Neural progenitor cell (in vitro differentiated cells): ENCODE measurements around the gene MCF2L2. TPM values are rescaled to one million over a fixed set of nuclear protein-coding genes. Genes with fewer than 3 reads are reported as not detected.

Source experiments
- DNase-seq: peaks from one replicate; pipeline ENCODE4 v3.0.0-alpha.2; 2016; ENCODE audit warnings: low spot score
- H2AFZ ChIP-seq: fragments of 200-600 bp; sonication (generic); replicated peaks from 2 replicates; pipeline ENCODE4 v1.6.1; 2016; ENCODE audit warnings: antibody characterized with exemption
- H3F3A ChIP-seq: fragments of 200-600 bp; sonication (generic); 2 replicates; pipeline ENCODE4 v1.6.1; 2016; ENCODE audit warnings: antibody characterized with exemption, low read depth
- H3K27ac ChIP-seq: fragments of 200-600 bp; sonication (generic); 2 replicates; pipeline ENCODE4 v1.5.1; 2016; ENCODE audit warnings: mild to moderate bottlenecking
- H3K27me3 ChIP-seq: fragments of 200-600 bp; sonication (generic); 2 replicates; pipeline ENCODE4 v1.6.1; 2016; ENCODE audit warnings: mild to moderate bottlenecking, moderate library complexity
- H3K36me3 ChIP-seq: fragments of 200-600 bp; sonication (generic); 2 replicates; pipeline ENCODE4 v1.5.1; 2016
- H3K4me1 ChIP-seq: fragments of 200-600 bp; sonication (generic); 2 replicates; pipeline ENCODE4 v1.6.1; 2016; ENCODE audit warnings: mixed run types
- H3K4me2 ChIP-seq: fragments of 200-600 bp; sonication (generic); 2 replicates; pipeline ENCODE4 v1.6.1; 2016
- H3K4me3 ChIP-seq: fragments of 200-600 bp; sonication (generic); 2 replicates; pipeline ENCODE4 v1.5.1; 2016
- H3K79me2 ChIP-seq: fragments of 200-600 bp; sonication (generic); 2 replicates; pipeline ENCODE4 v1.6.1; 2016; ENCODE audit warnings: low read depth
- H3K9ac ChIP-seq: fragments of 200-600 bp; sonication (generic); 2 replicates; pipeline ENCODE4 v1.6.1; 2016
- H3K9me3 ChIP-seq: fragments of 200-600 bp; sonication (generic); 2 replicates; pipeline ENCODE4 v1.5.1; 2016; ENCODE audit warnings: low read depth
- H4K20me1 ChIP-seq: fragments of 200-600 bp; sonication (generic); 2 replicates; pipeline ENCODE4 v1.6.1; 2016; ENCODE audit warnings: low read depth
- H3K27ac Mint-ChIP-seq: 3 replicates; pipeline ENCODE4 v1.8.0; 2021; ENCODE audit warnings: mixed read lengths
- H3K27me3 Mint-ChIP-seq: 2 replicates; pipeline ENCODE4 v1.8.0; 2022; ENCODE audit warnings: low read depth, mild to moderate bottlenecking, inconsistent platforms, moderate library complexity, mixed read lengths; ENCODE audit not compliant: insufficient read depth
- H3K36me3 Mint-ChIP-seq: 3 replicates; pipeline ENCODE4 v1.8.0; 2021; ENCODE audit warnings: mixed read lengths
- H3K4me1 Mint-ChIP-seq: 3 replicates; pipeline ENCODE4 v1.8.0; 2021; ENCODE audit warnings: mixed read lengths
- H3K4me3 Mint-ChIP-seq: 3 replicates; pipeline ENCODE4 v1.8.0; 2021; ENCODE audit warnings: mild to moderate bottlenecking, moderate library complexity, mixed read lengths
- H3K9me3 Mint-ChIP-seq: 3 replicates; pipeline ENCODE4 v1.8.0; 2020; ENCODE audit warnings: mixed read lengths
- CTCF ChIP-seq: fragments of 200-600 bp; sonication (generic); IDR thresholded peaks from 2 replicates; pipeline ENCODE4 v1.5.1; 2017; ENCODE audit warnings: antibody characterized with exemption, mild to moderate bottlenecking
- EZH2 ChIP-seq: fragments of 200-600 bp; sonication (generic); IDR thresholded peaks from 2 replicates; pipeline ENCODE4 v1.6.1; 2017; ENCODE audit warnings: antibody characterized with exemption, mild to moderate bottlenecking, moderate library complexity
- EZH2phosphoT487 ChIP-seq: fragments of 200-600 bp; sonication (generic); IDR thresholded peaks from 2 replicates; pipeline ENCODE4 v1.6.1; 2017; ENCODE audit warnings: antibody characterized with exemption
- total RNA-seq: library from RNA; depleted of rRNA; stranded (reverse); fragments of >200 nt; gene quantifications from 2 replicates; pipeline ENCODE4 v1.2.3, GENCODE V29; 2015; ENCODE audit warnings: low replicate concordance

The MCF2L2 gene
- total RNA-seq, 1 donor from 2014 or later: 11.1 TPM

- no peaks in the 10 kb centered on the region for H3K36me3 ChIP-seq
- no peak overlapping the region for H3K4me3 ChIP-seq
- H3K4me2 ChIP-seq: no peak overlapping the region
- Mint-ChIP-seq H3K4me1 (no peaks in the 10 kb centered on the region), H3K9me3 (no peaks in the 10 kb centered on the region), H3K27ac (no peak overlapping the region), H3K36me3 (no peaks in the 10 kb centered on the region), H3K27me3 (no peaks in the 10 kb centered on the region), H3K4me3 (no peak overlapping the region)
- no peak for DNase-seq
- no peaks in the 10 kb centered on the region for H3K27me3 ChIP-seq
- no peak for TF ChIP-seq EZH2phosphoT487
- TF ChIP-seq CTCF: no peak
- TF ChIP-seq EZH2: no peak
- no peak overlapping the region for H2AFZ ChIP-seq
- H4K20me1 ChIP-seq: no peaks in the 10 kb centered on the region
- H3K4me1 ChIP-seq: no peaks in the 10 kb centered on the region
- no peaks in the 10 kb centered on the region for H3K9me3 ChIP-seq
- no peaks in the 10 kb centered on the region for H3F3A ChIP-seq
- no peaks in the 10 kb centered on the region for H3K79me2 ChIP-seq
- no peak overlapping the region for H3K27ac ChIP-seq
- H3K9ac ChIP-seq: no peak overlapping the region
Observed at GRCh38 chr3:183378951-183379350, 49.5 kb downstream of the MCF2L2 start.

GRCh38 chr3:183378545-183378944 is 49.9 kb downstream of the MCF2L2 start:
- Histone ChIP-seq H3K9ac (no peak overlapping the region), H3K4me2 (no peak overlapping the region)
- H3K36me3 Mint-ChIP-seq: no peaks in the 10 kb centered on the region

GRCh38 chr3:183378008-183378407 is 50.4 kb downstream of the MCF2L2 start:
- no peak overlapping the region for H2AFZ ChIP-seq
- no peak for DNase-seq
- H3K4me3 Mint-ChIP-seq: no peak overlapping the region

More at GRCh38 chr3:183378545-183378944, 49.9 kb downstream of the MCF2L2 start:
- Mint-ChIP-seq H3K9me3 (no peaks in the 10 kb centered on the region), H3K4me3 (no peak overlapping the region), H3K27me3 (no peaks in the 10 kb centered on the region), H3K4me1 (no peaks in the 10 kb centered on the region), H3K27ac (no peak overlapping the region)
- no peak for DNase-seq
- Histone ChIP-seq H3K4me3 (no peak overlapping the region), H3K79me2 (no peaks in the 10 kb centered on the region), H3K9me3 (no peaks in the 10 kb centered on the region), H4K20me1 (no peaks in the 10 kb centered on the region), H3K27ac (no peak overlapping the region), H3K27me3 (no peaks in the 10 kb centered on the region), H3K36me3 (no peaks in the 10 kb centered on the region), H2AFZ (no peak overlapping the region), H3F3A (no peaks in the 10 kb centered on the region), H3K4me1 (no peaks in the 10 kb centered on the region)
- TF ChIP-seq CTCF (no peak), EZH2 (no peak), EZH2phosphoT487 (no peak)

GRCh38 chr3:183377307-183377959 is 51.0 kb downstream of the MCF2L2 start:
- Mint-ChIP-seq H3K4me1 (no peaks in the 10 kb centered on the region), H3K27ac (no peak overlapping the region), H3K27me3 (no peaks in the 10 kb centered on the region), H3K4me3 (no peak overlapping the region), H3K36me3 (no peaks in the 10 kb centered on the region), H3K9me3 (no peaks in the 10 kb centered on the region)
- Histone ChIP-seq H3K4me3 (no peak overlapping the region), H2AFZ (no peak overlapping the region), H3K27ac (no peak overlapping the region), H3F3A (no peaks in the 10 kb centered on the region), H4K20me1 (no peaks in the 10 kb centered on the region), H3K9me3 (no peaks in the 10 kb centered on the region), H3K9ac (no peak overlapping the region), H3K4me2 (no peak overlapping the region), H3K4me1 (no peaks in the 10 kb centered on the region), H3K27me3 (no peaks in the 10 kb centered on the region), H3K36me3 (no peaks in the 10 kb centered on the region), H3K79me2 (no peaks in the 10 kb centered on the region)
- TF ChIP-seq EZH2phosphoT487 (no peak), CTCF (no peak), EZH2 (no peak)
- DNase-seq: no peak

More at GRCh38 chr3:183378008-183378407, 50.4 kb downstream of the MCF2L2 start:
- no peaks in the 10 kb centered on the region for H3K36me3 Mint-ChIP-seq
- Histone ChIP-seq H3K4me1 (no peaks in the 10 kb centered on the region), H3K36me3 (no peaks in the 10 kb centered on the region), H4K20me1 (no peaks in the 10 kb centered on the region), H3K9ac (no peak overlapping the region), H3K79me2 (no peaks in the 10 kb centered on the region), H3K27me3 (no peaks in the 10 kb centered on the region), H3K4me3 (no peak overlapping the region), H3F3A (no peaks in the 10 kb centered on the region), H3K4me2 (no peak overlapping the region), H3K9me3 (no peaks in the 10 kb centered on the region), H3K27ac (no peak overlapping the region)
- H3K9me3 Mint-ChIP-seq: no peaks in the 10 kb centered on the region
- H3K27ac Mint-ChIP-seq: no peak overlapping the region
- H3K4me1 Mint-ChIP-seq: no peaks in the 10 kb centered on the region
- H3K27me3 Mint-ChIP-seq: no peaks in the 10 kb centered on the region
- no peak for TF ChIP-seq EZH2
